SK-N-SH treated with all-trans-retinoic acid at 6 μM for 48 hours (cell line): Measurements from ENCODE around the gene COMMD9.

Source experiments
- ARNTL ChIP-seq: fragments of 450-650 bp; formaldehyde crosslinking; IDR thresholded peaks from 2 replicates; pipeline ENCODE4 v1.5.0; 2020; ENCODE audit warnings: low read depth, mild to moderate bottlenecking, moderate library complexity, borderline replicate concordance
- RARB ChIP-seq: fragments of 250-450 bp; sonication (Bioruptor Pico); IDR thresholded peaks from 2 replicates; pipeline ENCODE4 v1.8.0; 2021; ENCODE audit warnings: mild to moderate bottlenecking, moderate library complexity
- TOX ChIP-seq: fragments of 250-450 bp; sonication (Bioruptor Pico); IDR thresholded peaks from 2 replicates; pipeline ENCODE4 v1.8.0; 2021; ENCODE audit warnings: mild to moderate bottlenecking, moderate library complexity, borderline replicate concordance

DNA sequence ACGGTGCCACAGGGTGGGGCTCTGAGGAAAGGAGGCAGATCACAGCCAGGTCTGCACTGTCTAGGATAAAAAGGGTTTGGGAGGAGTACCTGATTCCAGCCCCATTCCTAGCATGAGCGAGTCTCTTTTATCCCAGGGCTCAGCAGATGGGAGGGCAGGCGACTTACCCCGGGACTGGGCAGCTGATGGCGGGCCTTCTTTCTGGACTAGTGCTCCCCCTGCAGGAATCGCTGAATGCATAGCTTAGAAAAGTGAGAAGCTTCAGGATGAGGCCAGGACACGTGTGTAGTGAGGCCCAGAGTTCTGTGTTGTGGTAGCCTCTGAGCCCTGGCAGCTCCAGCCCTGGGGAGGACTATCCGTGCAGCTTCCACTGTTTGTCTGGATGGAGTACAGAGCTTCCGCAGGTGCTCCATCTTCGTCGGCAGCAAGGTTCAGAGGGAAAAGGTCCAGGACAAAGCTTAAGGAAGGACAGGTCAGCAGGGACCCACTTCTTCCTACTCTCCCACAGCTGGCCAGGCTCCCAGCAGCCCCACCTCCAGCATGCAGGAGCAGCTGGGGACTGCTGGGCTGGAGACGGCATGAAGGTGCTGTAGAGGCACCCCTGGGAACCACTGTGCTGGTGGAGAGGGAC lies 30.4 kb downstream of the COMMD9 start:
- TF ChIP-seq ARNTL, result no peak
- no peak for TF ChIP-seq TOX (CRISPR knock-in tag)
- TF ChIP-seq RARB (CRISPR knock-in tag), result no peak
